ENCODE measurements around the gene CINP.
"Not testable (repeated sequence)": the region's sequence is repeated elsewhere in the genome, so short reads cannot be mapped to it uniquely, and the experiment has no call there.

CINP gene

GRCh38 chr14:102319351-102320032 lies 43.2 kb downstream of the CINP start, which contains the start of gene ZNF839:
Gene ZNF839 (plus strand): TSS chr14:102319746. CDS start chr14:102319766, 20 bp downstream.
- FAIRE-seq: no peak

- no peak for FAIRE-seq
Measured at GRCh38 chr14:102318781-102319276, 43.9 kb downstream of the CINP start.

- peak; percentile 34 for FAIRE-seq
Measured at GRCh38 chr14:102317564-102318248, 45.0 kb downstream of the CINP start.

- peak; percentile 86 for FAIRE-seq
Measured at GRCh38 chr14:102316743-102317563, 45.7 kb downstream of the CINP start.

- no peak for FAIRE-seq
Measured at GRCh38 chr14:102316338-102316742, 46.4 kb downstream of the CINP start.

- no peak for FAIRE-seq
Measured at GRCh38 chr14:102315121-102315520, 47.6 kb downstream of the CINP start.

GRCh38 chr14:102314242-102315011 lies 48.3 kb downstream of the CINP start:
- no peak for FAIRE-seq

- peak; percentile 73 for FAIRE-seq
Measured at GRCh38 chr14:102304611-102305506, 57.8 kb downstream of the CINP start, which contains the start of gene MOK. Gene MOK (minus strand): TSS chr14:102305164. CDS start chr14:102304968, 196 bp downstream.

GRCh38 chr14:102303664-102304063 lies 59.0 kb downstream of the CINP start:
- peak; percentile 28 for FAIRE-seq

- not testable (repeated sequence) for FAIRE-seq
Measured at GRCh38 chr14:102298303-102299070, 64.2 kb downstream of the CINP start.

All from G401.6 (cell line).